GM20000 (cell line): ENCODE data around the gene HUNK.

ENCODE experiments used
- DNase-seq: peaks from one replicate; pipeline ENCODE4 v3.0.0; 2012; ENCODE audit warnings: low spot score
- CTCF ChIP-seq: IDR thresholded peaks from 2 replicates; pipeline ENCODE4 v1.5.1; 2012; ENCODE audit warnings: mild to moderate bottlenecking, control low read depth; ENCODE audit errors: extremely low read depth, missing control alignments

The HUNK gene

GRCh38 chr21:31961704-31962103 is 88.9 kb downstream of the HUNK start:
- no peak for DNase-seq
- TF ChIP-seq CTCF, result no peak

GRCh38 chr21:31964692-31965091 is 91.9 kb downstream of the HUNK start:
- no peak for DNase-seq
- no peak for TF ChIP-seq CTCF

- no peak for DNase-seq
- no peak for TF ChIP-seq CTCF
Observed at GRCh38 chr21:31967334-31967733, 94.5 kb downstream of the HUNK start.

GRCh38 chr21:31972622-31973021 is 99.8 kb downstream of the HUNK start:
- no peak for DNase-seq
- no peak for TF ChIP-seq CTCF

- no peak for TF ChIP-seq CTCF
- no peak for DNase-seq
Observed at GRCh38 chr21:31973402-31973944, 100.7 kb downstream of the HUNK start.

- TF ChIP-seq CTCF, result no peak
- no peak for DNase-seq
Observed at GRCh38 chr21:31974454-31974985, 101.7 kb downstream of the HUNK start.

GRCh38 chr21:31975491-31975890 is 102.7 kb downstream of the HUNK start:
- DNase-seq, result no peak
- no peak for TF ChIP-seq CTCF
